Upper lobe of left lung (tissue), 6 donors: Measurements from ENCODE around the gene STX16. TPM values are rescaled to one million over a fixed set of nuclear protein-coding genes. Genes with fewer than 3 reads are reported as not detected.
A peak's percentile ranks its signal among the peaks of the same experiment; 100 is the strongest.

Source experiments
- ATAC-seq, 2 donors: fragments of 200-7000 bp; cut with Tn5 transposase; one replicate each; pipeline ENCODE4 v1.9.1; 2022; ENCODE audit warnings: mild to moderate bottlenecking in 2 of 2, moderate library complexity in 2 of 2; ENCODE audit not compliant: low FRiP score in 2 of 2
- DNase-seq, 2 donors: peaks; one replicate each; pipeline ENCODE4 v3.0.0-alpha.2; 2019 to 2020
- H3K27ac ChIP-seq, 4 donors: fragments of 200-600 bp; sonication (generic); one replicate each; pipeline ENCODE4 v1.5.1; 2016 to 2019
- H3K27me3 ChIP-seq, 4 donors: fragments of 200-600 bp; sonication (generic); one replicate each; pipeline ENCODE4 v1.5.1; 2017 to 2019
- H3K36me3 ChIP-seq, 4 donors: fragments of 200-600 bp; sonication (generic); one replicate each; pipeline ENCODE4 v1.5.1; 2016 to 2019
- H3K4me1 ChIP-seq, 4 donors: fragments of 200-600 bp; sonication (generic); one replicate each; pipeline ENCODE4 v1.5.1; 2018 to 2019
- H3K4me3 ChIP-seq, 4 donors: fragments of 200-600 bp; sonication (generic); one replicate each; pipeline ENCODE4 v1.5.1; 2017 to 2019; ENCODE audit warnings: mild to moderate bottlenecking in 2 of 4, moderate library complexity in 1 of 4
- H3K9me3 ChIP-seq, 4 donors: fragments of 200-600 bp; sonication (generic); one replicate each; pipeline ENCODE4 v1.5.1; 2018 to 2019
- CTCF ChIP-seq, 6 experiments: fragments of 450-650 bp in 4 of 6; fragments of 200-600 bp in 2 of 6; sonication (generic) in 2 of 6; IDR thresholded peaks; one replicate each; pipeline ENCODE4 v1.5.1; 2016 to 2019; ENCODE audit warnings: antibody characterized with exemption in 6 of 6
- EP300 ChIP-seq, 4 donors: sonication (generic); formaldehyde crosslinking; IDR thresholded peaks; one replicate each; pipeline ENCODE4 v1.5.1; 2017; ENCODE audit warnings: antibody characterized with exemption in 4 of 4, control low read depth in 2 of 4
- POLR2A ChIP-seq, 4 donors: fragments of 450-650 bp; IDR thresholded peaks; one replicate each; pipeline ENCODE4 v1.5.1; 2016 to 2017; ENCODE audit warnings: antibody characterized with exemption in 4 of 4, mild to moderate bottlenecking in 2 of 4
- POLR2AphosphoS5 ChIP-seq, 2 donors: sonication (generic); formaldehyde crosslinking; IDR thresholded peaks; one replicate each; pipeline ENCODE4 v1.5.1; 2017; ENCODE audit warnings: antibody characterized with exemption in 2 of 2
- WGBS, 2 donors: methylation state at CpG; one replicate each; pipeline ENCODE4 v1.1.5; 2017 to 2018; 5-methylcytosine and 5-hydroxymethylcytosine counted together
- total RNA-seq, 6 donors: library from RNA; depleted of rRNA in 4 of 6; stranded (reverse); fragments of >200 nt in 4 of 6; gene quantifications; one replicate each; pipeline versions ENCODE4 v1.1.0 to v1.2.1, GENCODE V29; 2016 to 2021
- donor health status: DM: no; HTN: no; CAD: no; lungs with moderate emphysema.
- donor health status: DM: no; HTN: yes; CAD: no; lungs with severe emphysema.

STX16 gene
- total RNA-seq, 6 donors from 2014 or later, result 42.1 to 469 (median 64.7) TPM

GRCh38 chr20:58629215-58629580, 21.9 kb upstream of the STX16 start:
- 91 to 100% methylated on average over 1 of the region's 1 CpG for WGBS, 2 donors
- Histone ChIP-seq H3K27ac (no peak overlapping the region), H3K4me1 (peaks cover 0 to 3% (median 0%) of the 10 kb centered on the region in 4 donors), H3K9me3 (no peaks in the 10 kb centered on the region), H3K4me3 (no peak overlapping the region), H3K27me3 (no peaks in the 10 kb centered on the region), H3K36me3 (no peaks in the 10 kb centered on the region)
- TF ChIP-seq POLR2A (IDR thresholded peaks at IDR 0.05) (no peak), POLR2AphosphoS5 (IDR thresholded peaks at IDR 0.05) (no peak), EP300 (IDR thresholded peaks at IDR 0.05) (no peak), CTCF (IDR thresholded peaks at IDR 0.05) (no peak)
- ATAC-seq (no peak), DNase-seq (peak in 1 of 2 donors; percentile 37)

- Histone ChIP-seq H3K4me3 (no peak overlapping the region), H3K27me3 (no peaks in the 10 kb centered on the region), H3K4me1 (peaks cover 0 to 3% (median 0%) of the 10 kb centered on the region in 4 donors), H3K27ac (no peak overlapping the region), H3K9me3 (no peaks in the 10 kb centered on the region), H3K36me3 (no peaks in the 10 kb centered on the region)
- ATAC-seq, result no peak
- TF ChIP-seq POLR2AphosphoS5 (IDR thresholded peaks at IDR 0.05), result no peak
- no peak for TF ChIP-seq POLR2A (IDR thresholded peaks at IDR 0.05)
- TF ChIP-seq EP300 (IDR thresholded peaks at IDR 0.05), result no peak
- no peak for TF ChIP-seq CTCF (IDR thresholded peaks at IDR 0.05)
- WGBS, 2 donors, result 32 to 44% methylated on average over 4 of the region's 4 CpGs
- no peak for DNase-seq
These were observed 21.0 kb upstream of the STX16 start for GRCh38 chr20:58630063-58630462.

GRCh38 chr20:58633161-58634053, 17.7 kb upstream of the STX16 start:
- Histone ChIP-seq H3K9me3 (no peaks in the 10 kb centered on the region), H3K27me3 (no peaks in the 10 kb centered on the region), H3K4me3 (no peak overlapping the region), H3K36me3 (no peaks in the 10 kb centered on the region), H3K27ac (no peak overlapping the region), H3K4me1 (no peaks in the 10 kb centered on the region)
- WGBS, 2 donors, result 76 to 86% methylated on average over 7 to 10 of the region's 10 CpGs
- DNase-seq (no peak), ATAC-seq (no peak)
- no peak for TF ChIP-seq CTCF (IDR thresholded peaks at IDR 0.05)
- TF ChIP-seq EP300 (IDR thresholded peaks at IDR 0.05), result no peak
- no peak for TF ChIP-seq POLR2A (IDR thresholded peaks at IDR 0.05)
- TF ChIP-seq POLR2AphosphoS5 (IDR thresholded peaks at IDR 0.05), result no peak

GRCh38 chr20:58634059-58634458, 17.0 kb upstream of the STX16 start:
- Histone ChIP-seq H3K9me3 (no peaks in the 10 kb centered on the region), H3K27ac (no peak overlapping the region), H3K27me3 (no peaks in the 10 kb centered on the region), H3K4me3 (no peak overlapping the region), H3K4me1 (no peaks in the 10 kb centered on the region), H3K36me3 (no peaks in the 10 kb centered on the region)
- ATAC-seq (no peak), DNase-seq (no peak)
- WGBS, 2 donors, result 75 to 78% methylated on average over 17 of the region's 17 CpGs
- TF ChIP-seq POLR2A (IDR thresholded peaks at IDR 0.05) (no peak), EP300 (IDR thresholded peaks at IDR 0.05) (no peak), CTCF (IDR thresholded peaks at IDR 0.05) (no peak), POLR2AphosphoS5 (IDR thresholded peaks at IDR 0.05) (no peak)
